ENCODE results near the gene BRD3.

Gene BRD3

GRCh38 chr9:134033516-134034214, 34.2 kb downstream of the BRD3 start:
- Mint-ChIP-seq H3K4me3 (no peak overlapping the region), H3K4me1 (no peaks in the 10 kb centered on the region), H3K27me3 (ENCODE audit: low read depth) (no peaks in the 10 kb centered on the region), H3K27ac (no peak overlapping the region), H3K9me3 (peaks cover 5% of the 10 kb centered on the region), H3K36me3 (ENCODE audit: low read depth) (peaks cover 61% of the 10 kb centered on the region)
- TF ChIP-seq, protein P1, sequence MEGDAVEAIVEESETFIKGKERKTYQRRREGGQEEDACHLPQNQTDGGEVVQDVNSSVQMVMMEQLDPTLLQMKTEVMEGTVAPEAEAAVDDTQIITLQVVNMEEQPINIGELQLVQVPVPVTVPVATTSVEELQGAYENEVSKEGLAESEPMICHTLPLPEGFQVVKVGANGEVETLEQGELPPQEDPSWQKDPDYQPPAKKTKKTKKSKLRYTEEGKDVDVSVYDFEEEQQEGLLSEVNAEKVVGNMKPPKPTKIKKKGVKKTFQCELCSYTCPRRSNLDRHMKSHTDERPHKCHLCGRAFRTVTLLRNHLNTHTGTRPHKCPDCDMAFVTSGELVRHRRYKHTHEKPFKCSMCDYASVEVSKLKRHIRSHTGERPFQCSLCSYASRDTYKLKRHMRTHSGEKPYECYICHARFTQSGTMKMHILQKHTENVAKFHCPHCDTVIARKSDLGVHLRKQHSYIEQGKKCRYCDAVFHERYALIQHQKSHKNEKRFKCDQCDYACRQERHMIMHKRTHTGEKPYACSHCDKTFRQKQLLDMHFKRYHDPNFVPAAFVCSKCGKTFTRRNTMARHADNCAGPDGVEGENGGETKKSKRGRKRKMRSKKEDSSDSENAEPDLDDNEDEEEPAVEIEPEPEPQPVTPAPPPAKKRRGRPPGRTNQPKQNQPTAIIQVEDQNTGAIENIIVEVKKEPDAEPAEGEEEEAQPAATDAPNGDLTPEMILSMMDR (IDR thresholded peaks at IDR 0.05; ENCODE audit: unreplicated experiment in 3 of 3), result no peak

DNA sequence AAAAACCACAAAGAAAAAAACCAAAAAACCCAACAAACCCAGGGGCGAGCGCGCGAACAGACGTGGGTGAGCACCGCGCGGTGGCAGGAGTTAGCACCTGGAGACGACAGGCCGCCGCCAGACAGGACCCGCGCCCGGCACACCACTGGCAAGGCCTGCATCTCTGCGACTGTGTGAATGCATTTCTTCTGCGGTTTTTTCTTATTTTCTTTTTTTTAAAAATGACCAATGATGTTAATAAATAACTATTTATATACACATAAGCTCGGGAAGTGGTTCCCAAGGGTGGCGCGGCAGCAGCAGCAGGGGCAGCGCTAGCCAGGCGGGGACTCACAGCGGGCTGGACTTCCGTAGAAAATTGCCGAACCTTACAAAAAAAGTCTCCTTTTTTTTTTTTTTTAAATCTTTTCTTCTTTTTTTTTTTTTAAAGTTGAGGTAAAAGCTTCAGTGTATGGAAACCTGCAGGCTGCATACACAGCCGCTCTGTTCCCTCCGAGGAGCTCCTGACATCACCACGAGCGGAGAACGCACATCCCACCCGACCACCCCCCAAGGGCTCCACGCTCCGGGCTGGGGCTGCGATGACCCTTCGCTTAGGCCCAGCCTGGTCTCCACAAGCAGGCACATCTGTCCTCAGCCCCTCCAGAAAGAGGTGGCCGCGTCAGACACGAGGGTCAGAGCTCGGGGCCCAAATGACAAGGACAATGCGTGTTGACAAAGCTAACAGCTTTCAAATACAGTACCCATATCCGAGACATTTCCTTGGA, 35.2 kb downstream of the BRD3 start:
- no peaks in the 10 kb centered on the region for H3K27me3 Mint-ChIP-seq (ENCODE audit: low read depth)
- TF ChIP-seq, protein P1 (IDR thresholded peaks at IDR 0.05; ENCODE audit: unreplicated experiment in 3 of 3), result no peak
- H3K27ac Mint-ChIP-seq, result no peak overlapping the region
- H3K4me3 Mint-ChIP-seq, result no peak overlapping the region
- H3K4me1 Mint-ChIP-seq, result no peaks in the 10 kb centered on the region
- H3K36me3 Mint-ChIP-seq (ENCODE audit: low read depth), result peaks cover 58% of the 10 kb centered on the region
- H3K9me3 Mint-ChIP-seq, result no peaks in the 10 kb centered on the region

- TF ChIP-seq, protein P1 (IDR thresholded peaks at IDR 0.05; ENCODE audit: unreplicated experiment in 3 of 3), result no peak
- Mint-ChIP-seq H3K27me3 (ENCODE audit: low read depth) (no peaks in the 10 kb centered on the region), H3K4me1 (no peaks in the 10 kb centered on the region), H3K27ac (no peak overlapping the region), H3K36me3 (ENCODE audit: low read depth) (peaks cover 57% of the 10 kb centered on the region), H3K4me3 (no peak overlapping the region), H3K9me3 (no peaks in the 10 kb centered on the region)
Observed at GRCh38 chr9:134031783-134032182, 36.0 kb downstream of the BRD3 start.

GRCh38 chr9:134030821-134031470, 36.9 kb downstream of the BRD3 start:
- Mint-ChIP-seq H3K27me3 (ENCODE audit: low read depth) (no peaks in the 10 kb centered on the region), H3K4me1 (no peaks in the 10 kb centered on the region), H3K9me3 (no peaks in the 10 kb centered on the region), H3K27ac (peak overlapping the region in 2 of 3 experiments; percentile 43 to 53), H3K4me3 (peak overlapping the region in 1 of 3 experiments; percentile 14), H3K36me3 (ENCODE audit: low read depth) (peaks cover 50% of the 10 kb centered on the region)
- TF ChIP-seq, protein P1 (IDR thresholded peaks at IDR 0.05; ENCODE audit: unreplicated experiment in 3 of 3), result no peak

GRCh38 chr9:134029248-134030226, 38.3 kb downstream of the BRD3 start:
- Mint-ChIP-seq H3K9me3 (no peaks in the 10 kb centered on the region), H3K4me3 (peak overlapping the region in 1 of 3 experiments; percentile 17), H3K4me1 (no peaks in the 10 kb centered on the region), H3K27ac (no peak overlapping the region), H3K27me3 (ENCODE audit: low read depth) (no peaks in the 10 kb centered on the region), H3K36me3 (ENCODE audit: low read depth) (peaks cover 43% of the 10 kb centered on the region)
- TF ChIP-seq, protein P1 (IDR thresholded peaks at IDR 0.05; ENCODE audit: unreplicated experiment in 3 of 3), result no peak

Measured in nephron (organoid).